SJCRH30 (cell line): Measurements from ENCODE around the gene POFUT2. TPM values are rescaled to one million over a fixed set of nuclear protein-coding genes. Genes with fewer than 3 reads are reported as not detected.
A peak's percentile ranks its signal among the peaks of the same experiment; 100 is the strongest.

Experiments
- DNase-seq, 2 experiments: peaks; one replicate each; pipeline ENCODE4 v3.0.0-alpha.2; 2015 to 2020
- H3K27ac ChIP-seq: fragments of 250-450 bp; sonication (Bioruptor Pico); 2 replicates; pipeline ENCODE4 v1.5.1; 2020; ENCODE audit warnings: mild to moderate bottlenecking, moderate library complexity
- H3K27me3 ChIP-seq: fragments of 250-450 bp; sonication (Bioruptor Pico); 2 replicates; pipeline ENCODE4 v1.5.1; 2020; ENCODE audit warnings: mild to moderate bottlenecking, moderate library complexity
- H3K36me3 ChIP-seq: fragments of 250-450 bp; sonication (Bioruptor Pico); 2 replicates; pipeline ENCODE4 v1.5.1; 2020; ENCODE audit warnings: mild to moderate bottlenecking, moderate library complexity
- H3K4me1 ChIP-seq: fragments of 250-450 bp; sonication (Bioruptor Pico); 2 replicates; pipeline ENCODE4 v1.5.1; 2020; ENCODE audit warnings: mild to moderate bottlenecking, moderate library complexity
- H3K4me3 ChIP-seq: fragments of 250-450 bp; sonication (Bioruptor Pico); 2 replicates; pipeline ENCODE4 v1.5.1; 2020; ENCODE audit warnings: mild to moderate bottlenecking, moderate library complexity
- H3K9me3 ChIP-seq: fragments of 250-450 bp; sonication (Bioruptor Pico); replicated peaks from 2 replicates; pipeline ENCODE4 v1.5.1; 2020; ENCODE audit warnings: mild to moderate bottlenecking, moderate library complexity
- total RNA-seq: library from RNA; depleted of rRNA; stranded (reverse); fragments of >200 nt; shearing (Covaris generic); gene quantifications from 2 replicates; pipeline ENCODE4 v1.2.3, GENCODE V29; 2014

Gene POFUT2
- total RNA-seq, 1 experiment from 2014 or later = 16.5 TPM

- H3K36me3 ChIP-seq = peaks cover 28% of the 10 kb centered on the region
- peak overlapping the region; percentile 31; the same call in 1 of the 2 replicates for H3K27ac ChIP-seq
- H3K9me3 ChIP-seq = no peaks in the 10 kb centered on the region
- DNase-seq = peak; percentile 54 to 62
- no peak overlapping the region for H3K4me3 ChIP-seq
- H3K4me1 ChIP-seq = peaks cover 7% of the 10 kb centered on the region
- H3K27me3 ChIP-seq = no peaks in the 10 kb centered on the region
These were observed 6.0 kb downstream of the POFUT2 start for GRCh38 chr21:45281411-45282282.

GRCh38 chr21:45280969-45281368 is 6.7 kb downstream of the POFUT2 start:
- H3K27me3 ChIP-seq = no peaks in the 10 kb centered on the region
- H3K9me3 ChIP-seq = no peaks in the 10 kb centered on the region
- no peak for DNase-seq
- H3K27ac ChIP-seq = peak overlapping the region; percentile 31; the same call in 1 of the 2 replicates
- no peak overlapping the region for H3K4me3 ChIP-seq
- peaks cover 7% of the 10 kb centered on the region for H3K4me1 ChIP-seq
- H3K36me3 ChIP-seq = peaks cover 30% of the 10 kb centered on the region

GRCh38 chr21:45280178-45280821 is 7.4 kb downstream of the POFUT2 start:
- Histone ChIP-seq H3K27ac (no peak overlapping the region), H3K27me3 (no peaks in the 10 kb centered on the region), H3K36me3 (peaks cover 31% of the 10 kb centered on the region), H3K4me3 (no peak overlapping the region), H3K9me3 (no peaks in the 10 kb centered on the region), H3K4me1 (peaks cover 7% of the 10 kb centered on the region)
- no peak for DNase-seq

GRCh38 chr21:45279446-45280177 is 8.1 kb downstream of the POFUT2 start:
- Histone ChIP-seq H3K4me1 (peaks cover 7% of the 10 kb centered on the region), H3K27me3 (no peaks in the 10 kb centered on the region), H3K27ac (no peak overlapping the region), H3K9me3 (no peaks in the 10 kb centered on the region; the same call in 1 of the 2 replicates), H3K4me3 (no peak overlapping the region), H3K36me3 (peaks cover 36% of the 10 kb centered on the region)
- no peak for DNase-seq

- no peak for DNase-seq
- Histone ChIP-seq H3K27me3 (no peaks in the 10 kb centered on the region), H3K4me1 (peaks cover 7% of the 10 kb centered on the region), H3K27ac (no peak overlapping the region), H3K4me3 (no peak overlapping the region), H3K9me3 (peaks cover 6% of the 10 kb centered on the region), H3K36me3 (peaks cover 47% of the 10 kb centered on the region)
These were observed 9.4 kb downstream of the POFUT2 start for GRCh38 chr21:45278156-45278911.

GRCh38 chr21:45277101-45278045 is 10.3 kb downstream of the POFUT2 start:
- Histone ChIP-seq H3K9me3 (peaks cover 10% of the 10 kb centered on the region), H3K27me3 (no peaks in the 10 kb centered on the region), H3K4me3 (no peak overlapping the region), H3K4me1 (peaks cover 7% of the 10 kb centered on the region), H3K27ac (no peak overlapping the region), H3K36me3 (peaks cover 53% of the 10 kb centered on the region)
- no peak for DNase-seq

GRCh38 chr21:45276596-45276995 is 11.1 kb downstream of the POFUT2 start:
- Histone ChIP-seq H3K4me3 (no peak overlapping the region), H3K27ac (no peak overlapping the region), H3K4me1 (peaks cover 7% of the 10 kb centered on the region), H3K27me3 (no peaks in the 10 kb centered on the region), H3K36me3 (peaks cover 61% of the 10 kb centered on the region), H3K9me3 (peaks cover 11% of the 10 kb centered on the region)
- DNase-seq = no peak

- DNase-seq = no peak
- Histone ChIP-seq H3K4me3 (no peak overlapping the region), H3K27ac (no peak overlapping the region), H3K4me1 (no peaks in the 10 kb centered on the region), H3K36me3 (peaks cover 69% of the 10 kb centered on the region), H3K27me3 (no peaks in the 10 kb centered on the region), H3K9me3 (peaks cover 21% of the 10 kb centered on the region)
These were observed 17.3 kb downstream of the POFUT2 start for GRCh38 chr21:45270306-45270821.

GRCh38 chr21:45269861-45270260 is 17.8 kb downstream of the POFUT2 start:
- Histone ChIP-seq H3K4me1 (no peaks in the 10 kb centered on the region), H3K36me3 (peaks cover 65% of the 10 kb centered on the region), H3K27me3 (no peaks in the 10 kb centered on the region), H3K9me3 (peaks cover 21% of the 10 kb centered on the region), H3K4me3 (no peak overlapping the region), H3K27ac (no peak overlapping the region)
- DNase-seq = no peak

- H3K4me1 ChIP-seq = no peaks in the 10 kb centered on the region
- H3K9me3 ChIP-seq = peaks cover 11% of the 10 kb centered on the region
- H3K27ac ChIP-seq = no peak overlapping the region
- H3K36me3 ChIP-seq = peaks cover 43% of the 10 kb centered on the region
- H3K27me3 ChIP-seq = no peaks in the 10 kb centered on the region
- H3K4me3 ChIP-seq = no peak overlapping the region
- DNase-seq = no peak
These were observed 20.3 kb downstream of the POFUT2 start for GRCh38 chr21:45267390-45267760.

GRCh38 chr21:45266518-45267389 is 20.9 kb downstream of the POFUT2 start:
- DNase-seq = no peak
- no peaks in the 10 kb centered on the region for H3K27me3 ChIP-seq
- H3K27ac ChIP-seq = no peak overlapping the region
- no peak overlapping the region for H3K4me3 ChIP-seq
- H3K36me3 ChIP-seq = peaks cover 37% of the 10 kb centered on the region
- no peaks in the 10 kb centered on the region for H3K4me1 ChIP-seq
- peaks cover 11% of the 10 kb centered on the region for H3K9me3 ChIP-seq

- Histone ChIP-seq H3K4me1 (no peaks in the 10 kb centered on the region), H3K9me3 (peaks cover 3% of the 10 kb centered on the region), H3K36me3 (peaks cover 28% of the 10 kb centered on the region), H3K27ac (no peak overlapping the region), H3K4me3 (no peak overlapping the region), H3K27me3 (no peaks in the 10 kb centered on the region)
- DNase-seq = no peak
These were observed 21.8 kb downstream of the POFUT2 start for GRCh38 chr21:45265721-45266517.
